T-helper 17 cell (primary cell): ENCODE measurements around the gene THAP4. TPM values are rescaled to one million over a fixed set of nuclear protein-coding genes. Genes with fewer than 3 reads are reported as not detected.

ENCODE experiments used
- ATAC-seq: fragments of 150-1000 bp; cut with Tn5 transposase; 2 replicates; pipeline ENCODE4 v1.10.0; 2021; ENCODE audit warnings: mild to moderate bottlenecking, moderate library complexity
- DNase-seq, 3 donors: peaks; one replicate each; pipeline versions ENCODE4 v3.0.0 to v3.0.0-alpha.2; 2020 to 2021
- H3K9me3 ChIP-seq: one replicate; pipeline ENCODE4 v1.7.0; 2013; ENCODE audit warnings: low read length, mild to moderate bottlenecking; ENCODE audit not compliant: control insufficient read depth, poor library complexity, severe bottlenecking
- H3K27ac Mint-ChIP-seq: one replicate; pipeline ENCODE4 v1.8.0; 2022; ENCODE audit warnings: mild to moderate bottlenecking, moderate library complexity, mixed read lengths
- H3K27me3 Mint-ChIP-seq: one replicate; pipeline ENCODE4 v1.8.0; 2022; ENCODE audit warnings: mixed read lengths
- H3K36me3 Mint-ChIP-seq: one replicate; pipeline ENCODE4 v1.8.0; 2022; ENCODE audit warnings: low read depth, mixed read lengths
- H3K4me1 Mint-ChIP-seq: one replicate; pipeline ENCODE4 v1.8.0; 2022; ENCODE audit warnings: mild to moderate bottlenecking, mixed read lengths
- H3K4me3 Mint-ChIP-seq: one replicate; pipeline ENCODE4 v1.8.0; 2022; ENCODE audit warnings: mild to moderate bottlenecking, moderate library complexity, mixed read lengths
- total RNA-seq, 4 donors: library from RNA in 2 of 4; stranded (reverse) in 2 of 4; gene quantifications; one replicate each; pipeline ENCODE4 v1.2.3 and lab custom pipeline; 2022 to 2026

THAP4 gene
- total RNA-seq, 2 donors from 2014 or later = 28.0 to 36.9 TPM

- peak overlapping the region; percentile 9 for H3K4me3 Mint-ChIP-seq
- H3K27ac Mint-ChIP-seq = no peak overlapping the region
- H3K36me3 Mint-ChIP-seq = no peaks in the 10 kb centered on the region
- no peaks in the 10 kb centered on the region for H3K9me3 ChIP-seq
- H3K4me1 Mint-ChIP-seq = no peaks in the 10 kb centered on the region
- no peak for ATAC-seq
- peaks cover 16% of the 10 kb centered on the region for H3K27me3 Mint-ChIP-seq
- no peak for DNase-seq
Measured at GRCh38 chr2:241563571-241563980, 73.4 kb downstream of the THAP4 start.

DNA sequence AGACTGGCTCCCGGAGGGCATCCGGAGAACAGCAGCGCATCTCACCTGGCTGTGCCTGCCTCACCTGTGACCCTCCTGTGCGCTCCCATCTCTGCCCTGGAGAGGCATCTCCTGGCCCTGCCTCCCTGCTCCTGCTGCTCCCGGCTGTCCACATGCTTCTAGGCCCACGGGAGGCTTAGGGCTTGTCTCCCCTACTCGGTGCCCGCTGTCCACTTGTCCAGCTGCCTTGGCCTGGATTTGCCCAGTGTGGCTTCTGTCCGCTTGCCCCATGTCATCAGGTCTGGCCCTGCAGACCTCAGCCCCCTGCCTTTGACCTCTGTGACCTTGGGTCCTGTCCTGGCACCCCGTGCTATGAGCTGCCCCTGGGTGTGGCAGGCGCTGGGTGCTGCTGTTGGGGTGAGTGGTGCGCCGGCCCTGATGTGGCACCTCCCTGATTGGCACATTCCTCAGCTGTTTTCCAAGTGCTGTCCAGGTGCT, 73.9 kb downstream of the THAP4 start:
- H3K4me3 Mint-ChIP-seq = peak overlapping the region; percentile 9
- peaks cover 20% of the 10 kb centered on the region for H3K27me3 Mint-ChIP-seq

GRCh38 chr2:241562269-241562891, 74.6 kb downstream of the THAP4 start:
- Mint-ChIP-seq H3K4me1 (peaks cover 3% of the 10 kb centered on the region), H3K4me3 (no peak overlapping the region), H3K27me3 (peaks cover 27% of the 10 kb centered on the region), H3K27ac (no peak overlapping the region), H3K36me3 (no peaks in the 10 kb centered on the region)
- no peak for ATAC-seq
- DNase-seq = no peak
- H3K9me3 ChIP-seq = no peaks in the 10 kb centered on the region

More for the DNA sequence above, 73.9 kb downstream of the THAP4 start:
- no peaks in the 10 kb centered on the region for H3K36me3 Mint-ChIP-seq
- H3K27ac Mint-ChIP-seq = no peak overlapping the region
- ATAC-seq (no peak), DNase-seq (no peak)
- H3K4me1 Mint-ChIP-seq = peaks cover 2% of the 10 kb centered on the region
- no peaks in the 10 kb centered on the region for H3K9me3 ChIP-seq

GRCh38 chr2:241561832-241562231, 75.1 kb downstream of the THAP4 start:
- Mint-ChIP-seq H3K4me1 (peaks cover 3% of the 10 kb centered on the region), H3K4me3 (no peak overlapping the region), H3K27ac (no peak overlapping the region), H3K36me3 (no peaks in the 10 kb centered on the region), H3K27me3 (peaks cover 27% of the 10 kb centered on the region)
- DNase-seq (no peak), ATAC-seq (no peak)
- no peaks in the 10 kb centered on the region for H3K9me3 ChIP-seq

GRCh38 chr2:241560883-241561474, 76.0 kb downstream of the THAP4 start:
- H3K27me3 Mint-ChIP-seq = peaks cover 27% of the 10 kb centered on the region
- H3K4me1 Mint-ChIP-seq = peaks cover 3% of the 10 kb centered on the region
- no peak overlapping the region for H3K4me3 Mint-ChIP-seq
- H3K27ac Mint-ChIP-seq = no peak overlapping the region
- H3K9me3 ChIP-seq = no peaks in the 10 kb centered on the region
- H3K36me3 Mint-ChIP-seq = no peaks in the 10 kb centered on the region
- ATAC-seq (no peak), DNase-seq (no peak)

DNA sequence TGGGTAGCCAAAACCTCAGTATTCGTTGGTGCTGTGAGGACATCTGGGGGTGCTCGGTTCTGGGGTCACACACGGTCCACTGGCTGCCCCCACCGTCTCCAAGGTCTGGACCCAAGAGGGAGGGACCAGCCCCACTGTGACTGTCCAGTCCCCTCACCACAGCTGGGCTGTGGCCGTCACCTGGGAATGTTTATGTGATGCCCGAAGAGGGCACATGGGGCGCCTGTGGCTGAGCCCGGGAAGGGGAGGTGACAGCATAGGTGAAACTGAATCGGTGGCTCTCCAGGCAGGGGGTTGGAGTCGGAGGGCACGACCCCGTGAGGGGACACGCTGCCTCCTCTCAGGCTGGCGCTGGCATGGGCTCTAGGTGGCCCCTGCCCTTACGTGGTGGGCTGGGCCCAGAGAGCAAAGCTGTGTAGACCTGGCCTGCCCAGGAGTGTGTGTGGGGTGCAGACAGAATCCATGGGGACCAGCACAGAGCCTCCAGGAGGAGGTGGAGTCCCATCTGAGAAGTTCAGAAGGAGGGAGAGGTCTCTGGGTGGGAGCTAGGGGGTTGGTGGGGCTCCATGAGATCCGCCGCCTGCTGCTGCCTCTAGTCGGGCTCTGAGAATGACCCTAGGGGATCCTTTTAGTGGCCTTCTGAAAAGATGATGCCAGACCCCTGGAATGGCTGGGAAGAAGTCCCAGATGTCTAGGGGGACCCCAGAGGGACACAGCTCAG, 76.6 kb downstream of the THAP4 start:
- Mint-ChIP-seq H3K4me1 (peaks cover 5% of the 10 kb centered on the region), H3K27ac (no peak overlapping the region), H3K4me3 (peak overlapping the region; percentile 73), H3K36me3 (no peaks in the 10 kb centered on the region), H3K27me3 (peaks cover 29% of the 10 kb centered on the region)
- no peaks in the 10 kb centered on the region for H3K9me3 ChIP-seq
- DNase-seq (no peak), ATAC-seq (no peak)

DNA sequence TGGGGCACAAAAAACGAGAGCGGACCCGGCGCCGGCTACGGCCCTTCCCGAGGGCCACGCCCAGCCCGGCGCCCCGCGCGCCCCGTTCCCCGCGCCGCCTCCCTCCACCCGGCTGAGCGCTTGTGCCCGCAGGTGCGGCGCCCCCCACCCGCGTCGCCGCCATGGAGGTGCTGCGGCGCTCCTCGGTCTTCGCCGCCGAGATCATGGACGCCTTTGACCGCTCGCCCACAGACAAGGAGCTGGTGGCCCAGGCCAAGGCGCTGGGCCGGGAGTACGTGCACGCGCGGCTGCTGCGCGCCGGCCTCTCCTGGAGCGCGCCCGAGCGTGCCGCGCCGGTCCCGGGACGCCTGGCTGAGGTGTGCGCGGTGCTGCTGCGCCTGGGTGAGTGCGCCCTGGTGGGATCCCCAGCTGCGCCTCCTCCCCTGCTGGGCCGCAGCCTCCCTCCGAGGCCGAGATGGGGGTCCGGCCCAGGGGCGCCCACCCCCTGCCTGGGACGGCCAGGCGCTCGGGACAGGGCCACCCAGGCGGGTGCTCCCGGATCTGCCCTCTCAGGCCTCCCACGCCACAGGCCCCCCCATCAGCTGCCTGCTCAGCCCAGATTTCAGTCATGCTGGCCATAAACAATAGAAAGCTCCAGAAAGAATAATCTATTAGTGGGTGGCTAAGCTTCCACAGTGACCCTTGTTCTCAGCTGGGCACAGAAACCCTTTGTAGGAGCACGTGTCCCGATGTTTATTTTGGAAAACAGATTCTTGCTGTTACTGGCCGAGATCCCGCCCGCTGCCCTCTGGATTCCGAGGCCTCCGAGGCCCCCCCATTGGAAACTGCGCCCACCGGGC, 77.4 kb downstream of the THAP4 start:
- H3K4me3 Mint-ChIP-seq = peak overlapping the region; percentile 73
- no peak for ATAC-seq
- H3K4me1 Mint-ChIP-seq = peaks cover 5% of the 10 kb centered on the region
- no peaks in the 10 kb centered on the region for H3K9me3 ChIP-seq
- no peak overlapping the region for H3K27ac Mint-ChIP-seq
- DNase-seq = no peak
- no peaks in the 10 kb centered on the region for H3K36me3 Mint-ChIP-seq
- H3K27me3 Mint-ChIP-seq = peaks cover 32% of the 10 kb centered on the region

- H3K27ac Mint-ChIP-seq = no peak within 1 kb of the TSS
- DNase-seq (no peak), ATAC-seq (peak; percentile 33)
- H3K27me3 Mint-ChIP-seq = peaks cover 40% of the 10 kb centered on the region
- H3K36me3 Mint-ChIP-seq = no peaks in the 10 kb centered on the region
- no peaks in the 10 kb centered on the region for H3K9me3 ChIP-seq
- peaks cover 5% of the 10 kb centered on the region for H3K4me1 Mint-ChIP-seq
- H3K4me3 Mint-ChIP-seq = peak within 1 kb of the TSS; percentile 82
Measured at GRCh38 chr2:241558532-241559322, 78.2 kb downstream of the THAP4 start, which contains the start of gene BOK. Gene BOK (plus strand): TSS chr2:241558745. CDS start chr2:241559484, 739 bp downstream.

- Mint-ChIP-seq H3K27me3 (peaks cover 48% of the 10 kb centered on the region), H3K27ac (no peak overlapping the region)
- DNase-seq = no peak
Measured at GRCh38 chr2:241556746-241557145, 80.2 kb downstream of the THAP4 start.

GRCh38 chr2:241555711-241556110, 81.2 kb downstream of the THAP4 start:
- ATAC-seq (no peak), DNase-seq (no peak)
- H3K27ac Mint-ChIP-seq = no peak overlapping the region
- peaks cover 5% of the 10 kb centered on the region for H3K4me1 Mint-ChIP-seq
- H3K9me3 ChIP-seq = no peaks in the 10 kb centered on the region
- no peaks in the 10 kb centered on the region for H3K36me3 Mint-ChIP-seq
- H3K4me3 Mint-ChIP-seq = no peak overlapping the region
- H3K27me3 Mint-ChIP-seq = peaks cover 57% of the 10 kb centered on the region

More at GRCh38 chr2:241556746-241557145, 80.2 kb downstream of the THAP4 start:
- Mint-ChIP-seq H3K4me3 (no peak overlapping the region), H3K4me1 (peaks cover 5% of the 10 kb centered on the region), H3K36me3 (no peaks in the 10 kb centered on the region)
- no peak for ATAC-seq
- no peaks in the 10 kb centered on the region for H3K9me3 ChIP-seq

- no peak for DNase-seq
- H3K4me3 Mint-ChIP-seq = no peak overlapping the region
- H3K36me3 Mint-ChIP-seq = no peaks in the 10 kb centered on the region
- peaks cover 5% of the 10 kb centered on the region for H3K4me1 Mint-ChIP-seq
- H3K27me3 Mint-ChIP-seq = peaks cover 54% of the 10 kb centered on the region
- no peak for ATAC-seq
- H3K27ac Mint-ChIP-seq = no peak overlapping the region
- H3K9me3 ChIP-seq = no peaks in the 10 kb centered on the region
Measured at GRCh38 chr2:241554610-241555322, 82.2 kb downstream of the THAP4 start.

DNA sequence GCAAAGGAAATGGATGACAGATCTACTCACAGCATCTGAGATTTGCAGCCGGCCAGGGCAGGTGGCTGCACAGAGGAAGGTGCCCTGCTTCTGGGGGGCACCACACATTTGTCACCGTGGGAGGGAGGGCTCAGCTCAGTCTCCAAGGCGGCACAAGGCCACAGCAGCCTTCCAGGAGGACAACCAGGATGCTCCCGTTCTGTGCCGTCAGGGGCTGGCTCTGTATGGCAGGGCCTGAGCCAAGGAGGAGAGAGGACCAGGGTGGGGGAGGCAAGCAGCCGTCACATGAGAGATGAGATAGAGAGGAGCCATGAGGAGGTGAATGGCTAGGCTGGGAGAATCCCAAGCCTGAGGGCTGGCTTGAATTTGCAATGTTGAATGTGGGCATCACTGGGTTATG, 83.0 kb downstream of the THAP4 start:
- H3K4me3 Mint-ChIP-seq = no peak overlapping the region
- peaks cover 61% of the 10 kb centered on the region for H3K27me3 Mint-ChIP-seq
- no peak overlapping the region for H3K27ac Mint-ChIP-seq
- H3K4me1 Mint-ChIP-seq = peaks cover 5% of the 10 kb centered on the region
- DNase-seq = no peak
- no peaks in the 10 kb centered on the region for H3K36me3 Mint-ChIP-seq
- ATAC-seq = no peak
- H3K9me3 ChIP-seq = no peaks in the 10 kb centered on the region
